ENCODE results near the gene TNK1. TPM values are rescaled to one million over a fixed set of nuclear protein-coding genes. Genes with fewer than 3 reads are reported as not detected.

TNK1 gene
- total RNA-seq, 1 donor from 2014 or later: 2.6 TPM

Other genes with a start within 250 kb of the TNK1 start
- 0.43 TPM for gene ASGR1, start 201.7 kb upstream of the TNK1 start, total RNA-seq
- gene DLG4, start 161.3 kb upstream of the TNK1 start, total RNA-seq: 20.6 TPM
- 2,192 TPM for gene ACADVL, start 161.2 kb upstream of the TNK1 start, total RNA-seq
- 20.0 TPM for gene DVL2, start 146.6 kb upstream of the TNK1 start, total RNA-seq
- gene PHF23, start 141.6 kb upstream of the TNK1 start, total RNA-seq: 23.3 TPM
- 444 TPM for gene GABARAP, start 138.6 kb upstream of the TNK1 start, total RNA-seq
- 114 TPM for gene CTDNEP1, start 129.4 kb upstream of the TNK1 start, total RNA-seq
- gene ELP5, start 128.9 kb upstream of the TNK1 start, total RNA-seq: 72.7 TPM
- gene CLDN7, start 118.6 kb upstream of the TNK1 start, total RNA-seq: 1.2 TPM
- 119 TPM for gene SLC2A4, start 99.4 kb upstream of the TNK1 start, total RNA-seq
- 0.81 TPM for gene YBX2, start 86.5 kb upstream of the TNK1 start, total RNA-seq
- 326 TPM for gene EIF5A, start 73.5 kb upstream of the TNK1 start, total RNA-seq
- 70.3 TPM for gene GPS2, start 65.7 kb upstream of the TNK1 start, total RNA-seq
- gene NEURL4, start 51.8 kb upstream of the TNK1 start, total RNA-seq: 30.8 TPM
- gene ACAP1, start 44.6 kb upstream of the TNK1 start, total RNA-seq: 14.0 TPM
- gene KCTD11, start 28.9 kb upstream of the TNK1 start, total RNA-seq: 4.7 TPM
- gene TMEM95, start 25.9 kb upstream of the TNK1 start, total RNA-seq: not detected
- gene PLSCR3, start 13.4 kb downstream of the TNK1 start, total RNA-seq: 18.4 TPM
- 64.0 TPM for gene TMEM256, start 23.0 kb downstream of the TNK1 start, total RNA-seq
- 7.0 TPM for gene NLGN2, start 26.8 kb downstream of the TNK1 start, total RNA-seq
- gene SPEM1, start 39.2 kb downstream of the TNK1 start, total RNA-seq: not detected
- gene SPEM2, start 44.5 kb downstream of the TNK1 start, total RNA-seq: not detected
- gene SPEM3, start 47.8 kb downstream of the TNK1 start, total RNA-seq: not detected
- 2.7 TPM for gene TMEM102, start 54.3 kb downstream of the TNK1 start, total RNA-seq
- 11.7 TPM for gene FGF11, start 58.4 kb downstream of the TNK1 start, total RNA-seq
- gene CHRNB1, start 64.0 kb downstream of the TNK1 start, total RNA-seq: 11.8 TPM
- 62.1 TPM for gene ZBTB4, start 98.5 kb downstream of the TNK1 start, total RNA-seq
- not detected for gene SLC35G6, start 100.4 kb downstream of the TNK1 start, total RNA-seq
- gene POLR2A, start 103.3 kb downstream of the TNK1 start, total RNA-seq: 36.4 TPM
- gene TNFSF12, start 168.0 kb downstream of the TNK1 start, total RNA-seq: 41.7 TPM
- 13.5 TPM for gene TNFSF13, start 177.7 kb downstream of the TNK1 start, total RNA-seq
- 33.0 TPM for gene SENP3, start 180.8 kb downstream of the TNK1 start, total RNA-seq
- gene CD68, start 198.5 kb downstream of the TNK1 start, total RNA-seq: 40.4 TPM
- 32.0 TPM for gene MPDU1, start 202.8 kb downstream of the TNK1 start, total RNA-seq
- gene SOX15, start 209.0 kb downstream of the TNK1 start, total RNA-seq: 0.89 TPM
- 103 TPM for gene FXR2, start 233.8 kb downstream of the TNK1 start, total RNA-seq
- gene SAT2, start 246.7 kb downstream of the TNK1 start, total RNA-seq: 78.9 TPM
- 0.35 TPM for gene SHBG, start 249.0 kb downstream of the TNK1 start, total RNA-seq

All from Right ventricle myocardium inferior (tissue), 1 donor.